RPMI7951 (cell line): ENCODE data around the gene FBN1. TPM values are rescaled to one million over a fixed set of nuclear protein-coding genes. Genes with fewer than 3 reads are reported as not detected.
A peak's percentile ranks its signal among the peaks of the same experiment; 100 is the strongest.

Experiments
- DNase-seq: peaks from one replicate; pipeline ENCODE4 v3.0.0-alpha.2; 2012; ENCODE audit warnings: low read depth
- total RNA-seq: library from RNA; depleted of rRNA; stranded (reverse); fragments of >200 nt; shearing (Covaris generic); gene quantifications from 2 replicates; pipeline ENCODE4 v1.2.3, GENCODE V29; 2014; rRNA removed

Gene FBN1
- total RNA-seq, 1 experiment from 2014 or later = 194 TPM

- DNase-seq = peak; percentile 84
These were observed 275.0 kb downstream of the FBN1 start for GRCh38 chr15:48370460-48370859.

DNA sequence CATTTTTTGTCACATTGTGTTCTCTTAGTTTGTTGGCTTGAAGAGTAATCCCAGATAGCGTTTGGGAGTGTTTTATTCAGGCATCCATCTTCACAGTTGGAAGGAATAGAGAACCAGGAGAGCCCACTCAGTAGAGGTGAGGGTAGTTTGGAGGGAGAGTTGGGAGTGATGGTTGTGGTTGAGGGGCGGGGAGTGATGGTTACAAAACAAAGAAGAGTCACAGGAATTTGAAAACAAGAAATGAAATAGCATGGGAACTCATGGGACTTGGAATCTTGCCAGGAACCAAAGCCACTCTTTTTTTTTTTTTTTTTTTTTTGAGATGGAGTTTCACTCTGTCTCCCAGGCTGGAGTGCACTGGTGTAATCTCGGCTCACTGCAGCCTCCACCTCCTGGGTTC, 278.0 kb downstream of the FBN1 start:
- DNase-seq = peak; percentile 36

DNA sequence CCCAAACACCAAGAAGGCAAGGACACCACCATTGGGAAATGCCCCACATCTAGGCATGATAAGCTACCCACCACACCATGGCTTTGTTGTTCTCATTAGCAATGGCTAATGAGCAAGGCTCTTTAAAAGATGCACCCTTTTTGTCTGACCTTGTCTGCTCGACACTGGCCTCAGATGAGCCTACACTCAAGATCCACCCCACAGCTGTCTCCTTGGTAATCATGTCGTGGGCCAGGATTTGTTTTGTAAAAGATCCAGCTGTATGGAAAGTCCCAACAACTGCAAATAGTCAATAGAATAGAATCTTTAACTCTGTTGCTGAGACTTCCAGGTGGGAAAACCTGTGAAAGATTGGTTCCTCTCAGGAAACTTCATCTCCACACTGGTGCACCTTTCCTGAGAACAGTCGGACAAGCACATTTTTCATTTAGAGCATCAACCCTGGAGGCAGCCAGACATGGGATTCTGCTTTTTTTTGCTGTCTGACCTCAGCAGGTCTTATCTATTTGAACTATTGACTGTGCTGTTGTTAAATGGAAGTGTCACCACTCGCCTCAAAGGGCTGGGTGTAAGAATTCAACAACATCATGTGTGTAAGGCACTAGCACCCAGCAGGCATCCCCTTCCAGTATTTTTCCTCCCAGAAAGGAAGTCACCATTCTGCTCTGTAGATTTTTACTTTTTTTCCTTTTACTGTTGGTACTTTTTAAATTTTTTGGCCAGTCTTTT, 278.8 kb downstream of the FBN1 start:
- no peak for DNase-seq

DNA sequence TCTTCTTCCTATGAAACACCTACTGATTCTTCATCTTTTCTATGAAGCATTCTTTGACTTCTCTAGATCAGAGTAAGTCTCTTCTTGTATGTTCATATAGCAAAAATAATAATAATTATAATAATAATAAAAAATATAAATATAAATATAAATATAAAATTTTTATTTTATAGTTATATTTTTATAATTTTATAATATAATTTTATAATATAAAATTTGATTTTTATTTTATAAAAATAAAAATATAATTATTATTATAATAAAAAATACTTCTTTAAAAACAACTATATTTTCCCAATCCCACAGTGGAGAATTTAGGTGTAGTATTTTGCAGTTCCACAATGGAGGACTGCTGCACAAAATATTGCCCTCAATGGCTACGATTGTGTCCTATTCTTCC, 279.9 kb downstream of the FBN1 start:
- no peak for DNase-seq

GRCh38 chr15:48363474-48363873, 282.0 kb downstream of the FBN1 start:
- DNase-seq = no peak

DNA sequence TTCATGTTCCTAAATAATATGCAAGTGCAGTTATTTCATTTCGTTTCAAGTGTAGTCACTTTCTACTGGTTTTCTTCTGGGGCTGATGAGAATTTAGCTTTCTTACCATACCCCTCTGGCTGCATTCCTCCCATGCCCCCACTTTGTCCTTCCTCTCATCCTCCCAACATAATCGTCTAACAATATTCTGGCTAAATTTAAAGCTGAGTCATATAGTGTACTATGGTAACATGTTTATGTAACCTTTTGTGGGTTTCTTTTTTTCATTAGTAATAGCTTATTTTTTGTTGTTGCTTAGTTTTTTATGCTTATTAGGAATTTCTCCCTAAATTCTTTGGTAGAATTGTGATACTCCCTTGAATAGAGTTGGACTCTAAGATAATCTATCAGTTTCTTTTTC, 283.8 kb downstream of the FBN1 start:
- DNase-seq = peak; percentile 33

GRCh38 chr15:48360841-48361240, 284.7 kb downstream of the FBN1 start:
- DNase-seq = peak; percentile 76

Other genes with a start within 250 kb of the FBN1 start
- 26.8 and 34.5 TPM in 2 replicates for gene CEP152, start 165.4 kb upstream of the FBN1 start, total RNA-seq
- gene EID1, start 232.4 kb upstream of the FBN1 start, total RNA-seq = 414 and 460 TPM in 2 replicates